Suprapubic skin (tissue), 3 donors: ENCODE data around the gene ENDOD1.

Experiments
- CTCF ChIP-seq, 2 donors: fragments of 200-600 bp in 1 of 2; fragments of 450-650 bp in 1 of 2; sonication (generic) in 1 of 2; IDR thresholded peaks; one replicate each; pipeline ENCODE4 v1.5.1; 2016 to 2019; ENCODE audit warnings: antibody characterized with exemption in 2 of 2, mild to moderate bottlenecking in 1 of 2, moderate library complexity in 1 of 2
- POLR2A ChIP-seq, 2 donors: fragments of 450-650 bp; IDR thresholded peaks; one replicate each; pipeline ENCODE4 v1.6.1; 2017; ENCODE audit warnings: antibody characterized with exemption in 2 of 2, mild to moderate bottlenecking in 2 of 2, moderate library complexity in 2 of 2

GRCh38 chr11:95135880-95136279 lies 46.2 kb downstream of the ENDOD1 start:
- TF ChIP-seq CTCF (IDR thresholded peaks at IDR 0.05) = no peak
- no peak for TF ChIP-seq POLR2A (IDR thresholded peaks at IDR 0.05)
